Osteoblast (primary cell): ENCODE measurements around the gene TMEM145. TPM values are rescaled to one million over a fixed set of nuclear protein-coding genes. Genes with fewer than 3 reads are reported as not detected.

Experiments used
- DNase-seq: peaks from one replicate; pipeline ENCODE4 v3.0.0; 2011; ENCODE audit warnings: low spot score, mixed read lengths; ENCODE audit not compliant: insufficient read length; ENCODE audit errors: missing footprints
- H2AFZ ChIP-seq: 2 replicates; pipeline ENCODE4 v1.6.0; 2011; ENCODE audit warnings: mild to moderate bottlenecking, low read length
- H3K27ac ChIP-seq: 2 replicates; pipeline ENCODE4 v1.5.1; 2011; ENCODE audit warnings: mild to moderate bottlenecking, low read depth, low read length, moderate library complexity
- H3K27me3 ChIP-seq: 2 replicates; pipeline ENCODE4 v1.6.0; 2012; ENCODE audit warnings: mild to moderate bottlenecking, control low read depth, inconsistent platforms, low read length, moderate library complexity; ENCODE audit not compliant: insufficient read depth
- H3K36me3 ChIP-seq: 2 replicates; pipeline ENCODE4 v1.5.1; 2011; ENCODE audit warnings: mild to moderate bottlenecking, low read length, control low read depth, moderate library complexity; ENCODE audit not compliant: insufficient read depth
- H3K4me1 ChIP-seq: 2 replicates; pipeline ENCODE4 v1.5.1; 2011; ENCODE audit warnings: mild to moderate bottlenecking, low read length, control low read depth, moderate library complexity; ENCODE audit not compliant: insufficient read depth
- H3K4me2 ChIP-seq: 2 replicates; pipeline ENCODE4 v1.6.0; 2011; ENCODE audit warnings: mild to moderate bottlenecking, low read length; ENCODE audit not compliant: insufficient read depth
- H3K4me3 ChIP-seq: fragments of 200-600 bp; sonication (generic); 3 replicates; pipeline ENCODE4 v1.5.1; 2012; ENCODE audit warnings: mild to moderate bottlenecking, low read length, inconsistent platforms; ENCODE audit not compliant: insufficient read depth
- H3K79me2 ChIP-seq: 2 replicates; pipeline ENCODE4 v1.6.0; 2012; ENCODE audit warnings: mild to moderate bottlenecking, low read length, control low read depth, inconsistent platforms; ENCODE audit not compliant: insufficient read depth
- H3K9me3 ChIP-seq: 2 replicates; pipeline ENCODE4 v1.5.1; 2011; ENCODE audit warnings: low read depth, low read length, control low read depth
- H4K20me1 ChIP-seq: 2 replicates; pipeline ENCODE4 v1.6.0; 2012; ENCODE audit warnings: mild to moderate bottlenecking, low read length, control low read depth; ENCODE audit not compliant: insufficient read depth
- CTCF ChIP-seq: IDR thresholded peaks from 2 replicates; pipeline ENCODE4 v1.5.1; 2011; ENCODE audit warnings: mild to moderate bottlenecking, low read depth, low read length, moderate library complexity; ENCODE audit errors: extremely low read depth
- total RNA-seq: library from RNA; depleted of rRNA; stranded (reverse); fragments of >200 nt; gene quantifications from 2 replicates; pipeline ENCODE4 v1.2.3, GENCODE V29; 2012

The TMEM145 gene
- total RNA-seq, 1 donor, result not detected

DNA sequence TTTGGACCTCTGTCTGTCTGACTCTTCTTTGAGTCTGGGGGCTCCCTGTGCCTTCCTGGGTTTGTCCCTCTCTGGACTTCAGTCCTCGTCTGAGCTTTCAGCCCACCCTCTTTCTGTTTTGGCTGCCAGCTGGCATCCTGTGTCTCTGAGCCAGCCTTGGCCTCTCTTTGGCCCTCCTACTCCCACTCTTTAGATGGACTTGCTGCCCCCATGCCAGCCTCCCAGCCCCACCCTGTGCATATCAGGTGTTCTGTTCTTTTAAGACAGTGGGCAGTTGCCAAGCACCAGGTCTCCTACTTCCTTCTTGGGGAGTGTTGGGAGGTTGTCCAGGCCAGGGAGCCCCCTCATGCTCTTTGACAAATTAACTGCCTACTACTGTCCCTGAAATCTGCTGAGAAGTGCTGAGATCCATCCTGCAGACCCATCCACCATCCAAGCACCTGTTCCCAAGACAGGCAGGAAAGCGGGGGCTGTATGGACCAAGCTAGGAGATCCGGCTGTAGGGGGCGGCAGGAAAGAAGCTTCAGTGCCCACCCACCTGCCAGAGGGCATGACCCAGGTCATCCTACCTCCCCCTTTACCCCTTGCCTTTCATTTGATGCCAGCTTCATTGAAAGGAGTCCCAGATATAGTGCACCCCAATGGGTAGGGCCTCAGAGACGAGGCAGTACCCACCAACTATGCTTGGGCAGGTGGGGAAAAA is 34.5 kb upstream of the TMEM145 start:
- H3K79me2 ChIP-seq, result peaks cover 77% of the 10 kb centered on the region
- no peak overlapping the region for H3K4me3 ChIP-seq
- peaks cover 58% of the 10 kb centered on the region for H4K20me1 ChIP-seq
- H3K27ac ChIP-seq, result peak overlapping the region; percentile 65
- peaks cover 22% of the 10 kb centered on the region for H3K36me3 ChIP-seq
- DNase-seq, result no peak
- no peak overlapping the region for H2AFZ ChIP-seq
- H3K27me3 ChIP-seq, result no peaks in the 10 kb centered on the region
- no peaks in the 10 kb centered on the region for H3K9me3 ChIP-seq
- peaks cover 66% of the 10 kb centered on the region for H3K4me1 ChIP-seq
- TF ChIP-seq CTCF, result no peak
- H3K4me2 ChIP-seq, result no peak overlapping the region

- DNase-seq, result no peak
- Histone ChIP-seq H3K27me3 (no peaks in the 10 kb centered on the region), H3K36me3 (peaks cover 15% of the 10 kb centered on the region), H3K9me3 (no peaks in the 10 kb centered on the region), H3K27ac (peak overlapping the region; percentile 65), H3K79me2 (peaks cover 70% of the 10 kb centered on the region), H3K4me2 (peak overlapping the region; percentile 80), H4K20me1 (peaks cover 53% of the 10 kb centered on the region), H2AFZ (no peak overlapping the region), H3K4me1 (peaks cover 66% of the 10 kb centered on the region), H3K4me3 (peak overlapping the region; percentile 88)
- no peak for TF ChIP-seq CTCF
Measured at GRCh38 chr19:42279155-42279901, 33.8 kb upstream of the TMEM145 start.

- Histone ChIP-seq H3K27me3 (no peaks in the 10 kb centered on the region), H4K20me1 (peaks cover 51% of the 10 kb centered on the region), H3K4me2 (peak overlapping the region; percentile 80), H3K4me3 (peak overlapping the region; percentile 88), H3K79me2 (peaks cover 69% of the 10 kb centered on the region), H3K36me3 (peaks cover 7% of the 10 kb centered on the region), H2AFZ (no peak overlapping the region), H3K27ac (peak overlapping the region; percentile 65), H3K9me3 (no peaks in the 10 kb centered on the region), H3K4me1 (peaks cover 66% of the 10 kb centered on the region)
- DNase-seq, result peak; percentile 100
- TF ChIP-seq CTCF, result peak; percentile 78
Measured at GRCh38 chr19:42279902-42280814, 33.0 kb upstream of the TMEM145 start.
